ENCODE data around the gene ERFE.
"Not testable (repeated sequence)": the region's sequence is repeated elsewhere in the genome, so short reads cannot be mapped to it uniquely, and the experiment has no call there.

The ERFE gene

DNA sequence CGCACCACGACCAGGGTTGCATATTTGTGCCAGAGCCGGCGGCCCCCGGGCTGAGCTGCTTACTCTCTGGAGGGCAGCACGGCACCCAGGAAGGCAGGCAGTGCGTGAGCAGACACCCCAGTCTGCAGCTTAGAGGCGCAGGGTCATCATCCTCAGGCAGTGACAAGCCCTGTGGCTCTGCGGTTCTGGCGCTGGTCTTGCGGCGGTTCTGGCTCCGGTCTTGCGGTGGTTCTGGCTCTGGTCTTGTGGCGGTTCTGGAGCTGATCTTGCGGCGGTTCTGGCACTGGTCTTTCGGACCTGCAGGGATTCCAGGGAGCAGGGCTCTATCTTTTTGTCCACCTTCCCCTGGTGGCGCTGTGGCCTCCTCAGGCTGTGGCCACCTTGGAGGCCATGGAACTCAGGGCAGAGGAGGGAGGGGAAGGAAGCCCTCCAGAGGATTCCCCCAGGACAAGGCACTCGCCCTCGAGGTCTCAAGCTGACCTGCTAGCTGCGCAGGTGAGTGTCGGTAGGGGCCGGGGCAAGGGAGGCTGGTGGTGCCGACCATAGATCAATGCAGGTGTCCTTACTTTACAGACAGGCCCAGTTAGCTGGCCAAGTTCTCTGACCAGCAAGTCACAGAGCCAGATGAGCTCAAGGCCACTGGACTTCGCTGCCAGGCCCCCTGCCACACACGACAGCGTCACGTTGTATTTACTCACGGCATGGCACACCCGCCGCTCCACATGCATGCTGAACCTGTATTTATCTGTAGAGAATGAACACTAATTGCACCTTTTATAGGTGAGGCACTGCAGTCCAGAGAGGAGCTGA, 43.7 kb upstream of the ERFE start:
- Histone ChIP-seq H2AFZ (ENCODE audit: low read length) (no peak overlapping the region), H3F3A (ENCODE audit: insufficient read depth, low read length) (no peaks in the 10 kb centered on the region), H3K9ac (ENCODE audit: low read length) (no peak overlapping the region), H3K4me1 (ENCODE audit: low read length) (no peaks in the 10 kb centered on the region), H3K4me3 (ENCODE audit: low read length) (no peak overlapping the region), H3K79me2 (ENCODE audit: low read length) (no peaks in the 10 kb centered on the region), H3K36me3 (replicated peaks; ENCODE audit: insufficient read depth, low read length) (no peaks in the 10 kb centered on the region), H3K9me3 (replicated peaks; ENCODE audit: insufficient read depth, low read length) (no peaks in the 10 kb centered on the region), H4K20me1 (ENCODE audit: insufficient read depth, low read length) (no peaks in the 10 kb centered on the region), H3K4me2 (ENCODE audit: low read depth, low read length) (no peak overlapping the region), H3K9me2 (replicated peaks; ENCODE audit: insufficient read depth, low read length) (no peaks in the 10 kb centered on the region), H3K27me3 (replicated peaks; ENCODE audit: insufficient read depth, low read length) (no peaks in the 10 kb centered on the region), H3K27ac (ENCODE audit: low read length) (no peak overlapping the region)
- DNase-seq = no peak
- no peak for TF ChIP-seq EZH2 (optimal IDR thresholded peaks at IDR 0.05; ENCODE audit: low read depth, low read length)
- TF ChIP-seq EZH2phosphoT487 (IDR thresholded peaks at IDR 0.05; ENCODE audit: low read length) = no peak
- TF ChIP-seq, protein P1, sequence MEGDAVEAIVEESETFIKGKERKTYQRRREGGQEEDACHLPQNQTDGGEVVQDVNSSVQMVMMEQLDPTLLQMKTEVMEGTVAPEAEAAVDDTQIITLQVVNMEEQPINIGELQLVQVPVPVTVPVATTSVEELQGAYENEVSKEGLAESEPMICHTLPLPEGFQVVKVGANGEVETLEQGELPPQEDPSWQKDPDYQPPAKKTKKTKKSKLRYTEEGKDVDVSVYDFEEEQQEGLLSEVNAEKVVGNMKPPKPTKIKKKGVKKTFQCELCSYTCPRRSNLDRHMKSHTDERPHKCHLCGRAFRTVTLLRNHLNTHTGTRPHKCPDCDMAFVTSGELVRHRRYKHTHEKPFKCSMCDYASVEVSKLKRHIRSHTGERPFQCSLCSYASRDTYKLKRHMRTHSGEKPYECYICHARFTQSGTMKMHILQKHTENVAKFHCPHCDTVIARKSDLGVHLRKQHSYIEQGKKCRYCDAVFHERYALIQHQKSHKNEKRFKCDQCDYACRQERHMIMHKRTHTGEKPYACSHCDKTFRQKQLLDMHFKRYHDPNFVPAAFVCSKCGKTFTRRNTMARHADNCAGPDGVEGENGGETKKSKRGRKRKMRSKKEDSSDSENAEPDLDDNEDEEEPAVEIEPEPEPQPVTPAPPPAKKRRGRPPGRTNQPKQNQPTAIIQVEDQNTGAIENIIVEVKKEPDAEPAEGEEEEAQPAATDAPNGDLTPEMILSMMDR (IDR thresholded peaks at IDR 0.05; ENCODE audit: low read length) = no peak

GRCh38 chr2:238115709-238116108, 43.1 kb upstream of the ERFE start:
- not testable (repeated sequence) for H3K79me2 ChIP-seq (ENCODE audit: low read length); H3K9ac ChIP-seq (ENCODE audit: low read length); H3K4me3 ChIP-seq (ENCODE audit: low read length); DNase-seq; H3K36me3 ChIP-seq (replicated peaks; ENCODE audit: insufficient read depth, low read length); H3K27me3 ChIP-seq (replicated peaks; ENCODE audit: insufficient read depth, low read length); H3K9me3 ChIP-seq (replicated peaks; ENCODE audit: insufficient read depth, low read length); H2AFZ ChIP-seq (ENCODE audit: low read length); H3K27ac ChIP-seq (ENCODE audit: low read length); H3F3A ChIP-seq (ENCODE audit: insufficient read depth, low read length); H4K20me1 ChIP-seq (ENCODE audit: insufficient read depth, low read length); H3K4me2 ChIP-seq (ENCODE audit: low read depth, low read length); H3K9me2 ChIP-seq (replicated peaks; ENCODE audit: insufficient read depth, low read length); H3K4me1 ChIP-seq (ENCODE audit: low read length)

DNA sequence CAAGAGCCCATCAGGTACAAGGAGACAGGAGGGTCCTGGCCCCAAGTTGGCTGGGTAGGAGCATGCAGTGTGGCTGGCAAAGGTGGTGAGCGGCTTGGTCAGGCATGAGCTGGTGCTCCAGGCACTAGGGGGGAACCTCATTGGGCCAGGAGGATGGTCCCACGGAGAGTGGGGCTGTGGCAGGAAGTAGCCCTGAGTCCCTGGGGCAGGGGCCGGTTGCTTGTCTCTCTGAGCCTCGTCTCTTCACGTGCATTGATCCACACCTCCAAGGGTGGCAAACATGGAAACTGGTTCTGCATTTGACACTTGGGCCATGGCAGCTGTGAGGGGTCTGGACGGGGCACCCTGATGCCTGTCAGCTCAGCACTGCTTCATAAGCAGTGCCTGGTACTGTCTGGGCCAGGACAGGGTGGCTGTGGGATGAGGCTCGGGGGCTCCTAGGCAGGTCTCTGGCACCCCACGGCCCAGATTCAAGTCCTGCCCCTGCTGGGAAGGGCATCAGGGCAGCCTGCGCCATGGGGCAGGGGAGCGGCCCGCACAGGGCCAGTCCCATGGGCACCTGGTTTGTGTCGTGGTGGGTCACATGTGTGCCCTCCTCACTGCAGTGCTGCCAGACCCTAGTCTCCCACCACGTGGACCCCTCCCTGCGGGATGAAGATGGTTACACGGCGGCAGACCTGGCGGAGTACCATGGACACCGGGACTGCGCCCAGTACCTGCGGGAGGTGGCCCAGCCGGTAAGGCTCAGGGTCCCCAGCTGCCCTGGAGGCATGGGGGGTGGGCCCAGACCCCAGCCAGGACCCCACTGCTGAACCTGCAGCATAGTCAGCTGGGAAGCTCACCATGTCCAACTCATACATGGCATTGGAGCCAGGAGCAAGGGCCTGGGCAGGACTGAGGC, 42.2 kb upstream of the ERFE start:
- H3K4me2 ChIP-seq (ENCODE audit: low read depth, low read length) = no peak overlapping the region
- no peaks in the 10 kb centered on the region for H3K79me2 ChIP-seq (ENCODE audit: low read length)
- no peaks in the 10 kb centered on the region for H3K4me1 ChIP-seq (ENCODE audit: low read length)
- H3K4me3 ChIP-seq (ENCODE audit: low read length) = no peak overlapping the region
- TF ChIP-seq EZH2 (optimal IDR thresholded peaks at IDR 0.05; ENCODE audit: low read depth, low read length) (no peak), EZH2phosphoT487 (IDR thresholded peaks at IDR 0.05; ENCODE audit: low read length) (no peak)
- TF ChIP-seq, protein P1 (IDR thresholded peaks at IDR 0.05; ENCODE audit: low read length) = no peak
- no peaks in the 10 kb centered on the region for H3K27me3 ChIP-seq (replicated peaks; ENCODE audit: insufficient read depth, low read length)
- H3F3A ChIP-seq (ENCODE audit: insufficient read depth, low read length) = no peaks in the 10 kb centered on the region
- no peaks in the 10 kb centered on the region for H3K9me2 ChIP-seq (replicated peaks; ENCODE audit: insufficient read depth, low read length)
- no peak overlapping the region for H3K27ac ChIP-seq (ENCODE audit: low read length)
- no peak for DNase-seq
- no peak overlapping the region for H2AFZ ChIP-seq (ENCODE audit: low read length)
- H3K9me3 ChIP-seq (replicated peaks; ENCODE audit: insufficient read depth, low read length) = no peaks in the 10 kb centered on the region
- no peaks in the 10 kb centered on the region for H3K36me3 ChIP-seq (replicated peaks; ENCODE audit: insufficient read depth, low read length)
- no peaks in the 10 kb centered on the region for H4K20me1 ChIP-seq (ENCODE audit: insufficient read depth, low read length)
- no peak overlapping the region for H3K9ac ChIP-seq (ENCODE audit: low read length)
